HG03060 (cell line): ENCODE results near the gene XRCC1.

Experiments
- ATAC-seq: cut with Tn5 transposase; IDR thresholded peaks from one replicate; pipeline ENCODE4 v1.9.1; 2021; ENCODE audit warnings: low read depth, moderate number of reproducible peaks; ENCODE audit not compliant: unreplicated experiment

XRCC1 gene

DNA sequence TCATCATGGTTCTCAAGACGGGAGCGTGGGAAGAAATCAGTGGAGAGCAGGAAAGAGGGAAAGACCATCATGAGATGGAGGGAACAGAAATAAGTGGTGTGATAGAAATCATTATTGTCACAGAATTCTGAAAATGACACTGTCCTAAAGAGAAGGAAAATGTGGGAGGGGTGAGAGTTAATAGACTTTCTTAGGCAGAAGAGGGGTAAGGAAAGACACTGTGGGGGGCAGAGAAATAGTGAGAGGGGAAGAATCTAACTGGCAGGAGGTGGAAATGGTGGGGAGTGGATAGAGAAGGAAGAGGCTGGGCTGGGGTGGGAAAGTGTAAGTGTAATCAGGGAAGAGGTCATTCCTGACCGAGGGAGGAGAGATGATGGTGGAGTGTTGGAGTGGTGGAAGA is 3.5 kb upstream of the XRCC1 start:
- ATAC-seq = no peak

DNA sequence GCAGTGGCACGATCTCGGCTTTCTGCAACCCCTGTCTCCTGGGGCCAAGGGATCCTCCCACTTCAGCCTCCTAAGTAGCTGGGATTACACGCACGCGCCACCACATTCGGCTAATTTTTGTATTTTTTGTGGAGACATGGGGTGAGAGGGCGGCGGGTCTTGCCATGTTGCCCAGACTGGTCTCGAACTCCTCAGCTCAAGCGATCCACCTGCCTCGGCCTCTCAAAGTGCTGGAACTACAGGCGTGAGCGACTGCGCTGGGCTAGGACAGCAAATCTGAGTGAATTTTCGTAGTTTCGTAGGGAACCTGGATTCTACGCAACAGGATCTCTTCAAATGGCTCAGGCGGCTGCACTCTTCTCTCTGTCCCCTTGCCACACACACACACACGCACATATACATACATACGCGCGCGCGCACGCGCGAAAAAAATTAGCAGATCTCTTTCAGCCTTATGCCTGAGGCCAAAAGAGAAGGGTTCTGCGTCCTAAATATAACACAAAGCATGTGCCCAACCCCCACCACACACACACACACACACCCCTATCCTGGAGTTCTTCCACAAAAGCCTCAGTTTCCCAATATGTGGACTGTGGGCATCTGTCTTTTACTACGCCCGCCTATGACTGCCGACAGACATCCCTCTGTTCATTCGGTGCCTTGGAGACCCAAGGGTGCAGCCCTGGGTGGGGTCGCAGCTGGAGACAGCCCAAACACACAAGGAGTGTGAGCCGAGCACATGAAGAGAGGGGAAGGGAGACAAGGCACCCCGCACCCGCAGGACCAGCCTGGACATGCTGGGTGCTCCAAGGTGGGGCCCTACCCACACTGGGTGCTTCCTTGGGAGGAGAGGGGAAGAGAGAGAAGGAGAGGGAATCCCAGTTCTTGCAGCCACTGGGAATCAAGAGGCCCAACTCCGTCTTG is 890 bp upstream of the XRCC1 start:
- no peak for ATAC-seq

DNA sequence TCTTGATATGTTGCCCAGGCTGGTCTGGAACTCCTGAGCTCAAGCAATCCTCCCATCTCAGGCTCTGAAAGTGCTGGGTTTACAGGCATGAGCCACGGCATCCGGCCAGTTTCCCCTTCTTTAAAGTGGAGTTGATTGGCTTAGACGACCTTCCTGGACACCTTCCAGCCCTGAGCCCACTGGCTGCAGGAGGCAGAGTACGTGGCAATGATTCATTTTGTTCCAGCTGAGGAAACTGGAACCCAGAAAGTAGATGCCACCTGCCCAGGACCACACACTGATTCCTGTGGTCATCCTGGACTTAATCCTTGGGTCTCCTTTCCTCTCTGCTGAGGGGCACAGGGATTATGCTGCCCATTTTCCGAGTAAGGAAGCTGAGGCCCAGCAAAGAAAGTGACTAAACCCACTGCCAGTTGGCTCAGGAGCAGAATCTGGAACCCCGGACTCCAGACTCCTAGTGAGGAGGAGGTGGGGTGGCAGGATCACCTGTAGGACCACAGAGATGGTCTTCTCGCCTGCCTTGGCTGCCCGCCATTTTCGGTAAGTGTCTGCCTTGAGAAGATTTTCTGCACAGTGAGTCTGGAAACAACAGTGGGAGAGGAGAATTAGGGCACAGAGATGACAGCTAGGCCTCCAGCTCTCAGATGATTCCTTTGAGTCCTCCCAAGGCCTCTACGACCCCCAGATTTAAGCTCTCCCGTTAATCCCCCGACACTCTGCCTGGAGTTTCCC is 737 bp downstream of the XRCC1 start:
- no peak for ATAC-seq

DNA sequence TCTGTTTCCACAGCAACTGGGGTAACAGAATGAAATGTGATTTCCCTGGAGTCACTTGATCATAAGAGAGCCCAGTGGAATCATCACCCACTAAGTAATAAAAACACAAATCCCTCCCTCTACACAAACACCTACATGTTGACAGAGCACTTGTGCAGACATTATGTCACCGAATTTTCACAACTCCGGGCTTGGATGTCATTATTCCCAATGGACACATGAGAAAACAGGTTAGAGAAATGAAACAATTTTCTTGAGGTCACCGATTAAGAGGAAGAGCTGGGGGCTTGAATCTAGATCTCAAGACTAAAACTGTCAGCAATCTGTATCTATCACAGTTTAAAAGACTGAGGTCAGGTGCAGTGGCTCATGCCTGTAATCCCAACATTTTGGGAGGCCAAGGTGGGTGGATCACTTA is 3.1 kb downstream of the XRCC1 start:
- ATAC-seq = no peak

DNA sequence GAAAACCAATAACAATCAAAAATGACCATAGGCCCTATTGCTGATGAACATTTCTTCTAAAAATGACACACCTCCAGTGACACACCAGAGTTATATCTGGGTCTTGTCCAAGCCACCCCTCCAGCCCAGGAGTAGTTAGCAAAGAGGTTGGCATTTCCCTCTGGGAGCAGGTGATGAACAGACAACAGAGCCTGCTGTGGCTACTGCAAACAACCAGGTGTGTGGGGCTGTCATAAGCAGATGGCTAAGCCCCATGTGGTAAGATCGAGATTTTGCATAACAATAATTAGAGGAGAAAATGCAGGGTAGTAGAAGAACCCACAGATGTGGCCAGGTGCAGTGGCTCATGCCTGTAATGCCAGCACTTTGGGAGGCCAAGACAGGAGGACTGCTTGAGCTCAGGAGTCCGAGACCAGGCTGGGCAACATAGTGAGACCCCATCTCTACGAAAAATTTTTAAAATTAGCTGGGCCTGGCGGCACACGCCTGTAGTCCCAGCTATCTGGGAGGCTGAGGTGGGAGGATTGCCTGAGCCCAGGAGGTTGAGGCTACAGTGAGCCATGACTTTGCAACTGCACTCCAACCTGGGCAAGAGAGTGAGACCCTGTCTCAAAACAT is 5.0 kb downstream of the XRCC1 start:
- ATAC-seq = no peak

DNA sequence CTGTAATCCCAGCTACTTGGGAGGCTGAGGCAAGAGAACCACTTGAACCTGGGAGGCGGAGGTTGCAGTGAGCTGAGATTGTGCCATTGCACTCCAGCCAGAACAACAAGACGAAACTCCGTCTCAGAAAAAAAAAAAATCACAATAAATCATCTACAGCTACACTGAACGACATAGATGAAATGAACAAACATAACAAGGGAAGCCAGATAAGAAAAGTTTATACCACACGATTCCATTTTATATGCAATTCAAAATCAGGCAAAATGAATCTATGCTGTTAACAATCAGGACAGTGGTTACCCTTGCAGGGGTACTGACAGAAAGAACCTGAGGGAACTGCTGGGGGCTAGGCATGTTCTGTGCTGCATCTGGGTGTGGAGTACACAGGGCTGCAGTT is 5.7 kb downstream of the XRCC1 start:
- no peak for ATAC-seq

DNA sequence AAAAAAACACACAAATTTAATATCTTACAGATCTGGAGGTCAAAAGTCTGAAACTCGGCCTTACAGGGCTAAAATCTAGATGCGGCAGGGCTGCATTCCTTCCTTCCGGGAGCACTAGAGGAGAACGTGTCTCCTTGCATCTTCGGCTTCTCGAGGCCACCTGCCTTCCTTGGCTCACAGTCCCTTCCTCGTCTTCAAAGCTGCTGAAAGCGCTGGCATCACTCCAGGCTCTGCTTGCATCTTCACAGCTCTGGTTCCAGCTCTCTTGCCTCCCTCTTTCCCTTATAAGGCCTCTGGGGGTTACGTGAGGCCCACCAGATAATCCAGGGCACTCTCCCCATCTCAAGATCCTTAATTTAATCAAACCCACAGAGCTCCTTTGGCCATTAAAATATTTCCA is 10.5 kb downstream of the XRCC1 start:
- ATAC-seq = no peak

DNA sequence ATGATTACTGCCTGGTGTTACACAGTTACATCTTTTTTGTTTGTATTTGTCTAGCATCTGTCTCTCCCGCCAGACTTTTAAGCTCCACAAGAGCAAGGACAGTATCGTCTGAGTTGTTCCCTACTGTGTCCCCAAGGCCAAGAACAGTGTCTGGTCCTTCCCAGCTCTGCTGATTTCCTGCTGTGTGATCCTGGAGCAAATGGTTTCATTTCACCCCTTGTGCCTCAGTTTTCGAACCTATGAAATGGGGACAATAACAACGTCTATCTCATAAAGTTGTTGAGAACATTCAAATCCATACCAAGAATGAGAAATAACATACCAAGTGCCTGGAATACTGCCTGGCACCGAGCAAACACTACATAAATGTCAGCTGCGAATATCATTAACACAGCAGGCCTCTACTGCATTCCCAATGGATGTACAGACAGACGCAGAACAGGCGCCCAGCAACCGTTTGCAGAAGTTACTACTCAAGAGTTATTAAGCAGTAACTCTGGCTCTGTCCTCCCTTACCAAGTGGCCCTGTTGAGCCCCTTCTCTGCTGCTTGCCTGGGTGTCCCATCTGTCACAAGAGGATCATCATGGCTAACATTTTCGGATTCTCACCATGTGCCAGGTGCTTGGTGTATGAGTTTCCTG is 11.4 kb downstream of the XRCC1 start:
- ATAC-seq = no peak

DNA sequence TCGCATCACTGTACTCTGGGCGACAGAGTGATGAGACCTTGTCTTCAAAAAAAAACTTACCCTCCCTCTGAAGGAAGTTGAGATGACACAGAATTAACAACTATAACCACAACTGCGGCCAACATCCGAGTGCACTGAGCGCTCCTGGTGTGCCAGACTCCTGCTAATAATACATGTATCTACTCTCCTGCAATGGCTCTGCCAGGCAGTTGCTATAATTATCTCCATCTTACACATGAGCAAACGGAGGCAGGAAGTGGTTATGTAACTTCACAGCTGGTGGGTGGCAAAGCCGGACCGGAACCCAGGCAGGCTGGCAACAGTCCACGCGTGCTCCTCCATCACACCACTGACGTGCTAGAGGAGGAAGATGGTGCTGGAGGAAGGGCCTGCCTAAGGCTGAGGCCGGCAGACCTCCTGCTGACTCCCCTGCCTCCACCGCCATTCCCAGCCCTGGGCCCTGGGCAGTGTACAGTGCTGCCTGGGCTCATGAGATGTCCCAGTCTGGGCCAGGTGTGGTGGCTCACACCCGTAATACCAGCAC is 12.6 kb downstream of the XRCC1 start:
- ATAC-seq = no peak

DNA sequence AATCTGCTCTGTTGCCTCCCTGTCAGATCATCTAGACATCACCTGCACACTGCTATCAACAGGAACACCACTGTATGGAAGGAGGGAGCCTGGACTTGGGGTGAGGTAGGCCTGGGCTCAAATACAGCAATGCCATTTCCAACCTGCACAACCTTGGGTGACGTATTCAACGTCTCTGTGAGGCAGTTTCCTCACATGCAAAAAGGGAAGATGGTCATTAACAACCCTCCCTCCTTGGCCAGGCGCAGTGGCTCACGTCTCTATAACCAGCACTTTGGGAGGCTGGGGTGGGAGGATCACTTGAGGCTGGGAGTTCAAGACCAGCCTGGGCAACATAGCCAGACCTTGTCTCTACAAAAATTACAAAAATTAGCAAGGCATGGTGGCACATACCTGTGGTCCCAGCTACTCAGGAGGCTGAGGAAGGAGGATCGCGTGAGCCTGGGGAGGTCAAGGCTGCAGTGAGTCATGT is 13.1 kb downstream of the XRCC1 start:
- no peak for ATAC-seq

DNA sequence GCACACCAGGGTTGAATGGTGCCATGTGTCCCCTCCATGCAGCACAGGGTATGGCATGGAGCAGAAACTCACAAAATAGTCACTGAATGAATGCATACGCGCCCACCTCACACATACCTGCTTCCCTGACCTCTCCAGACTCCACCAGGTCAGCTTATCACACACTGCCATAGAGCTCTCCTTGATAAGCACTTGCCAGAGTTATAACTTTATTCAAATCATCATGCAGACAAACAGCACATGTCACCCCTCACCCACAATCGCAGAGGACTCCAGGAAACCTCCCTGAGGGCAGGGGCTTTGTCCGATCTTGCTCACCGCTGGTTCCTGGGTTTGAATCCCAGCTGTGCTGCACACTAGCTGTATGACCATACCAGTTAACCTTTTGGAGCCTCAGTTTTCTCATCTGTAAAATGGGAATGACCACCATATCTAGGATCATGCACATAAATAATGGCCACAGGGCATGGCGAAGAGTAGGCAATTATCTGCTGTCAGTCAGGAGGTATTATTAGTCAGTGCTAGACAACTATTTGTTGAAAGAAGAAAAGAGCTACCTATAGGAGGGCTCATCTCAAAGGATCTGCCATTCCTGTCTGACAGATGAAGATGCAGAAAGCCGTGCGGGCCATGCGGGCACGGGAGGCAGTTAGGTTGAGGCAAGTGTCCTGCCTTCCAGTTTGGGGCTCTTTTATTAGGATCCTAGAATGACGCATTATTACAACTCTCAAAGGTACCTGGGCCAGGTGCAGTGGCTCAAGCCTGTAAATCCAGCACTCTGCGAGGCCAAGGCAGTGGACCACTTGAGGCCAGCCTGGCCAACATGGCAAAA is 14.0 kb downstream of the XRCC1 start:
- ATAC-seq = no peak

DNA sequence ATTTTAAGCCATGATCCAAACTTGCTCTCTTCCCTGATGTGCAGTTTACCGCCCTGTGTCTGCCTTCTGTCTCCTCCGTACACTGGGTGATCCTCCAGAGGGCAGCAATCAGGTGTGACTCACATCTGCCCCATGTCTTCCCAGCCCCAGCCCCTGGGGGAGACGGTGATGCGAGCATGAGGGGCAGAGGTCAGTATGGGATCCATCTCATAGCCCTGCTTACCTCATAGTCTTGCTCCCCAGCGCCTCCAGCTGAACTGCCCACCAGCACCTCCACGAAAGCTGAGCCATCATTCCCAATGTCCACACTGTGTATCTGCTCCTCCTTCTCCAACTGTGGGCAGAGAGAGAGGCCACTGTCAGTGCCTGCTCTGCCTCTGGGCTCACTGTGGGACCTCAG is 14.6 kb downstream of the XRCC1 start:
- ATAC-seq = no peak

DNA sequence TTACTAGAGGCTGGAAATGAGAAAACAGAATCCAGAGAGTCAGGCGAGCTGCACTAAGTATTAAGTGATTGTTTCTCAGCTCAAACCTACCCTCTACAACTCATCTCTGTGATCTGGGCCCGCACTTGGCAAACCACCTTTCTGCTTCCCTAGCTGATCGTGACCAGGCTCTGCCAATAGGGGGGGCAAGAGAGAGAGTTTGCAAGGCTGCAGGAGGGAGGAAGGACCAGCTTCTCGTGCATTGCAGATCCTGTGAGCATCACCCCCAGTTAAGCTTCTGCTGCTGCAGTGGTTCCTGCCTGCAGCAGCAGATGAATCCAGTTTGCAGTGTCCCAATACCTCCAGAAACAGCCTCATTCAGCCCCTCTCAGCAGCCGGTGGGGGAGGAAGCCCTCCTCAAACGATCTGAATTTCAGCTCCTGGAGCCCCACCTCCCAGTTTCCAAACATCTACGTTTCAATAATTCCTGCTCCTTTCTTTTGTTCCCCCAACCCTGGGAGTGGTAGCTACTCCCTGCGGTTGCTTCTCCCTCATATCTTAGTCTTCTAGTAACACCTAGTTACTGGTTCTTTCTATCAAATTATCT is 20.0 kb downstream of the XRCC1 start:
- ATAC-seq = no peak

DNA sequence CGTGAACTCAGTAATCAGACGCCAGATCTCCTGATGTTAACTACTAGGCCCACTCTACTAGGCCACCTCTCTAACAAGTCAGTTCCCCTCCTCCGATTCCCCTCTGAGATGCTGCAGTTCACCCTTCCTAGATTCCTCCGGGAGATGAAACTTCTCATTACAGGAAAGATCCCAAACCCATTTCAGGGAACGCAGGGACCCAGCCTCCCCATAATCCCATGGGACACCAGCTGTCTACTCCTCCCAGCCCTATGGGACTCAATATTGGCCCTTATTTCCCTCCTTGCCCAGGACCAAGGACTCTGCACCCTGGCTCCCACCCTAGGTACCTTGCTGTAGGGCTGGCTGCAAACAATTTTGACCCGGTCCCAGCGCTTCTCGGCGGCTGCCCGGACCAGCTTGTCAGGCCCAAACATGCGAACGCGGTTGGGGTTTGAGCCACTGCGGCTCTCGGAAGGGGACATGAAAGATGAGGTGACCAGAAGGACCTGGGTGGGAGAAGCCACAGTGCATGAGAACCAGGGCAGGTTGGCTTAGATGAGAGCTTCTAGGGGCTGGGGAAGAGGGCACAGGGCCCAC is 20.9 kb downstream of the XRCC1 start:
- no peak for ATAC-seq

DNA sequence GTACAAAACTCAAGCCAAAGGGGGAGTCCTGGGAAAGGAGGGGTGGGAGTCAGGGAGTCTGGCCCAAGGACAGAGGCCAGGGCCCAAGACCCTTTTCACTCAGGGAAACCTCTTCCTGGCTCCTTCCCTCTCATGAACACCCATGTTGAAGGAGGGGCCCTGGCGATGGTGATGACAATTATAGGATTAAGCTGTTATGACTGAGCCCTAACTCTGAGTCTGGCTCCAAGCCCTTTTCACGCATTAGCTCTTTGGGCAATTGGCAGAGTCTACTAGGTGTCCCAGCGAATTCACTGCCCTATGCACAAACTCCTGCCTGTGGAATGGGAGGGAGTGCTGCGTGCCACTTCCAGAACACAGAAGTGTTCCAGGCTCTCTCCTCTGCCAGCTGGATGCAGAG is 21.7 kb downstream of the XRCC1 start:
- no peak for ATAC-seq

DNA sequence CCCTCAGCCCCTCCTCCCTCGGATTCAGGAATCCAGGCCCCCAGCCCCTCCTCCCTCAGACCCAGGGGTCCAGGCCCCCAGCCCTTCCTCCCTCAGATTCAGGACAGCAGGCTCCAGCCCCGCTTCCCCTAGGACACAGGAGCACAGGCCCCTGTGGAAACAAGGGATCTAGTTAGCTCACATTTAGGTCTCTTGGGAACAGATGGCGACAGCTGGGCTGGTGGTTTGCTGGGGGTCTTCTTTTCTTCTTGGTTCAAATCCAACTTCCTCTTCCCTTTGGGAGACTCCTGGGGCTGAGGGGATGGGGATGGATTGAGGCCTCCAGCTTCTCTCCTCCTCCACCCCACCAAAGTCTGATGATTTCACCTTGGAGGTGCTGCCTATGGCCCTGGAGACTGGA is 22.7 kb downstream of the XRCC1 start:
- ATAC-seq = no peak

DNA sequence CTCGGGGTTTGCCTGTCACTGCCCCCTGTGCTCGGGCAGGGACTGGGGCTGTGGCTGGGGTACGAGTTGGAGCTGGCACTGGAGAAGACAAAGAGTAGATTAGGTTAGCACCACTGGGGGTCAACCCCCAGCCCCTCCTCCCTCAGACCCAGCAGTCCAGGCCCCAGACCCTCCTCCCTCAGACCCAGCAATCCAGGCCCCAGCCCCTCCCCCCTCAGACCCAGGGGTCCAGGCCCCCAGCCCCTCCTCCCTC is 23.2 kb downstream of the XRCC1 start:
- no peak for ATAC-seq

DNA sequence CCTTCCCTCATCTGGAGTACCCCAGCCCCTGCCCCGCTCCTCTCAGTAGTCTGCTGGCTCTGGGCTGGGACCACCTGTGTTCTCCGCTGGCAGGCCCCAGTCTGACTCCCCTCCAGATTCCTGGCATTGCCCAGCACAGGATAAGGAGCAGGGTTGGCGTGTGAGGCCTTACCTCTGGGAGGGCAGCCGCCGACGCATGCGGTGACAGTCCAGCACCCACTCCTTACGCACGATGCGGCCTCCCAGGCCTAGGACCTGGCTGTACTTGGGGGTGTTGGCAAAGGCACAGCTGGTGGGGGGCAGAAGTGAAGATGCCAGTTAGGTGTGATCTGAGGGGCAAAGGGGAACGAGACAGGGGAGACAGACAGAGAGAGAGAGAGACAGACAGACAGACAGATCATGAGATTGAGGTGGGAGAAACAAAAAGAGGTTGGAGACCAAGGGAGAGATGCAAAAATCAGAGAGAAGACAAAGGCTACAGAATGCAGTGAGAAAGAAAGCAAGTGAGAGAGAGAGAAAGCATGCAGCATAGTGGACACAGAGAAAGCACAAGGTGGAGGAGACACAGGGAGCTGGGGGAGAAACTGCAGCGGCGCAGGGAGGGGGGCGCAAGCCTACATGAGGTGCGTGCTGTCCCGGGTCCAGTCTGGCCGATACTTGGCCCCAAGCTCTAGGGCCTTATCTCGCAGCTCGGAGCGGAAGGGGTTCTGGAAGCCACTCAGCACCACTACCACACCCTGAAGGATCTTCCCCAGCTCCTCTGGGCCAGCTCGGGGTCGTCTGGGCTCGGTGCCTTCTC is 23.7 kb downstream of the XRCC1 start:
- ATAC-seq = no peak
